Hair follicle dermal papilla cell (primary cell): ENCODE data around the gene COMMD2. TPM values are rescaled to one million over a fixed set of nuclear protein-coding genes. Genes with fewer than 3 reads are reported as not detected.

Source experiments
- small RNA-seq: library from RNA; depleted of rRNA; stranded (forward); fragments of <200 nt; gene quantifications from one replicate; pipeline ENCODE3, GENCODE V24; 2012
- total RNA-seq: library from RNA; depleted of rRNA; stranded (reverse); fragments of >200 nt; gene quantifications from 2 replicates; pipeline ENCODE4 v1.2.3, GENCODE V29; 2012

COMMD2 gene
- 31.8 and 36.5 TPM in 2 replicates for total RNA-seq

GRCh38 chr3:149752051-149752787 lies at the start of gene COMMD2:
COMMD2 (minus strand) TSS chr3:149752489; CDS start chr3:149752444, 45 bp downstream.

DNA sequence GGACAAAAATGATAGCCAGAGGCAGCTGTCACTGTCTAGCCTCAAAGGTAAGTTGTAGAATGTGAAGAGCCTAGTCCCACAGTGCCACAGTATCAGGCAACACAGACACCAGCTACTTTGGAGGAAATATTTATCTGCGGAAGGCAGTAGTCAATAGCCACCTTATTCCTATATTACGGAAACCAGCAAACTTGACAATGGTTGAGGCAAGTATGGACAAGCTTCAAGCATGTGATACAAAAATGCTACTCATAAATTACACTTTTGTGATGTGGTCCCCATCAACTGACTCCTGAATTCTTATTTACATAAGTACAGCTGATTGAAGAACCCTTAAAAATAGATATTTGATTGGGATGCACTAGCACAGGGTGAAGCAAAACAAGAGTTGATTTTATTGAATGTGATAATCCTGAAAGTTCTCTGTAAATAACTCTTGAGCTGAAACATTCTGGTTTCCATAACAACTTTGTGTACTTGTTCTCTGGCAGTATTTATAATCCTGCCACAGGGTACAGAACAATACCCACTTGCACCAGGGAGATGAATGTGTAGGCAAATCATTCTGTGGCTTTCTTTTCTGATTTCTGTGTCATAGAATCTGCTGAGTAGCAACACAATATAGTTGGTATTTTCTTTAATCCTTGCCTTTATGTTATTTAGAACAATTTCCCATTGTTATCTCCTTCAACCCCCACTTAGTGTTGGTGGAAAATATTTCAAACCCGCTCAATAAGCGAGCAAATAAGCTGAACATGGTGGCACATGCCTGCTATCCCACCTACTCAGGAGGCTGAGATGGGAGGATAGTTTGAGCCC lies 40.4 kb upstream of the COMMD2 start, which contains the start of gene ANKUB1:
Gene ANKUB1 (minus strand): TSS at position 103 of the 819 bp plus-strand sequence. CDS start 188 bp downstream, outside the sequence.

Small RNAs within 50 kb of the gene (small RNA-seq; reads per million reads assigned to genes)
- not detected for gene RNU6-507P

Other genes with a start within 250 kb of the COMMD2 start
- gene WWTR1, start 94.5 kb downstream of the COMMD2 start, total RNA-seq: 94.5 and 118 TPM in 2 replicates
- 0.16 TPM in 1 of 2 replicates, not detected in the other for gene ANKUB1, start 40.1 kb upstream of the COMMD2 start, total RNA-seq
- gene RNF13, start 60.7 kb upstream of the COMMD2 start, total RNA-seq: 82.2 and 101 TPM in 2 replicates
- 138 and 164 TPM in 2 replicates for gene PFN2, start 218.4 kb upstream of the COMMD2 start, total RNA-seq